Measurements from ENCODE around the gene SH3BP1.

Gene SH3BP1

GRCh38 chr22:37636949-37637273 lies 2.6 kb upstream of the SH3BP1 start:
- TF ChIP-seq CTCF (IDR thresholded peaks at IDR 0.05) (no peak), ZFX (IDR thresholded peaks at IDR 0.05; ENCODE audit: borderline replicate concordance) (no peak)
- peak overlapping the region; percentile 73 for H3K27ac ChIP-seq

GRCh38 chr22:37638391-37639069 lies 939 bp upstream of the SH3BP1 start:
- TF ChIP-seq CTCF (IDR thresholded peaks at IDR 0.05) (no peak), ZFX (IDR thresholded peaks at IDR 0.05; ENCODE audit: borderline replicate concordance) (no peak)

GRCh38 chr22:37639771-37640590 lies 512 bp downstream of the SH3BP1 start:
- H3K27ac ChIP-seq = peak overlapping the region; percentile 73
- no peak for TF ChIP-seq CTCF (IDR thresholded peaks at IDR 0.05)
- no peak for TF ChIP-seq ZFX (IDR thresholded peaks at IDR 0.05; ENCODE audit: borderline replicate concordance)

More at GRCh38 chr22:37638391-37639069, 939 bp upstream of the SH3BP1 start:
- H3K27ac ChIP-seq = peak overlapping the region; percentile 73

GRCh38 chr22:37640591-37641560 lies 1.4 kb downstream of the SH3BP1 start:
- no peak for TF ChIP-seq ZFX (IDR thresholded peaks at IDR 0.05; ENCODE audit: borderline replicate concordance)
- TF ChIP-seq CTCF (IDR thresholded peaks at IDR 0.05) = no peak
- peak overlapping the region; percentile 73 for H3K27ac ChIP-seq

GRCh38 chr22:37641561-37641949 lies 2.1 kb downstream of the SH3BP1 start:
- TF ChIP-seq CTCF (IDR thresholded peaks at IDR 0.05) (no peak), ZFX (IDR thresholded peaks at IDR 0.05; ENCODE audit: borderline replicate concordance) (no peak)
- H3K27ac ChIP-seq = no peak overlapping the region

- H3K27ac ChIP-seq = no peak overlapping the region
- TF ChIP-seq ZFX (IDR thresholded peaks at IDR 0.05; ENCODE audit: borderline replicate concordance) (no peak), CTCF (IDR thresholded peaks at IDR 0.05) (peak; percentile 96)
These were observed 3.9 kb downstream of the SH3BP1 start for GRCh38 chr22:37643225-37643847.

Data from 22Rv1 (cell line).